H1 (cell line): ENCODE data around the gene KMT5C. TPM values are rescaled to one million over a fixed set of nuclear protein-coding genes. Genes with fewer than 3 reads are reported as not detected.

Source experiments
- CTCF ChIA-PET: fragments of 300-600 bp; sonication (Branson Sonifier 250); formaldehyde crosslinking; loops from one replicate; lab custom pipeline; 2021; ENCODE audit not compliant: partially characterized antibody; lab: Charles Lee
- POLR2A ChIA-PET: fragments of 300-600 bp; sonication (Branson Sonifier 250); formaldehyde crosslinking; loops from one replicate; lab custom pipeline; 2021; ENCODE audit warnings: inconsistent platforms; ENCODE audit not compliant: partially characterized antibody; lab: Charles Lee
- DNase-seq, 2 experiments: peaks; one replicate each; pipeline versions ENCODE4 v3.0.0 to v3.0.0-alpha.2; 2010 to 2022; ENCODE audit warnings: low spot score in 2 of 2, low read depth in 1 of 2, mixed read lengths in 1 of 2
- FAIRE-seq: peaks from 2 replicates; lab custom pipeline; 2011; peaks lifted over from hg19 to GRCh38; lab: Jason Lieb, UNC
- H2AFZ ChIP-seq: 2 replicates; pipeline ENCODE4 v1.8.1; 2012; ENCODE audit warnings: low read length, inconsistent platforms
- H2AK5ac ChIP-seq: 2 replicates; pipeline ENCODE4 v1.6.1; 2013; ENCODE audit warnings: low read depth, low read length
- H2BK120ac ChIP-seq: replicated peaks from 2 replicates; pipeline ENCODE3; 2013; ENCODE audit warnings: low read depth, low read length, inconsistent platforms
- H2BK12ac ChIP-seq: 2 replicates; pipeline ENCODE4 v1.6.1; 2013; ENCODE audit warnings: low read depth, low read length
- H2BK15ac ChIP-seq: 2 replicates; pipeline ENCODE4 v1.6.1; 2013; ENCODE audit warnings: low read length
- H2BK20ac ChIP-seq: 2 replicates; pipeline ENCODE4 v1.6.1; 2013; ENCODE audit warnings: low read length
- H2BK5ac ChIP-seq: 2 replicates; pipeline ENCODE4 v1.6.1; 2013; ENCODE audit warnings: low read depth, low read length
- H3K14ac ChIP-seq: 2 replicates; pipeline ENCODE4 v1.6.1; 2013; ENCODE audit warnings: inconsistent platforms; ENCODE audit not compliant: insufficient read length
- H3K18ac ChIP-seq: 2 replicates; pipeline ENCODE4 v1.6.1; 2013; ENCODE audit warnings: low read length; ENCODE audit errors: extremely low read depth
- H3K23ac ChIP-seq: 2 replicates; pipeline ENCODE4 v1.6.1; 2013; ENCODE audit warnings: inconsistent platforms; ENCODE audit not compliant: insufficient read length
- H3K23me2 ChIP-seq: 2 replicates; pipeline ENCODE4 v1.6.1; 2013; ENCODE audit warnings: low read depth, low read length
- H3K27ac ChIP-seq: 2 replicates; pipeline ENCODE4 v1.6.1; 2011; ENCODE audit warnings: low read depth, low read length, inconsistent platforms
- H3K27me3 ChIP-seq, 4 experiments: replicated peaks in 1 of 4; 1 replicate in 1 of 4; 2 replicates in 3 of 4; pipeline versions ENCODE4 v1.6.1 to v1.8.1; 2011 to 2013; ENCODE audit warnings: low read length in 3 of 4, mild to moderate bottlenecking in 3 of 4, inconsistent platforms in 2 of 4, mixed read lengths in 2 of 4, moderate library complexity in 1 of 4; ENCODE audit not compliant: control insufficient read depth in 3 of 4, insufficient read depth in 3 of 4; ENCODE audit errors: extremely low read depth in 1 of 4
- H3K36me3 ChIP-seq, 4 experiments: 2 replicates each; pipeline versions ENCODE4 v1.6.1 to v1.8.1; 2011 to 2013; ENCODE audit warnings: mild to moderate bottlenecking in 4 of 4, low read length in 3 of 4, moderate library complexity in 2 of 4, control low read depth in 1 of 4, inconsistent platforms in 1 of 4; ENCODE audit not compliant: insufficient read depth in 4 of 4, control insufficient read depth in 2 of 4
- H3K4ac ChIP-seq: replicated peaks from 2 replicates; pipeline ENCODE3; 2013; ENCODE audit warnings: low read length, low read depth, mixed read lengths, inconsistent platforms; ENCODE audit not compliant: insufficient read length
- H3K4me1 ChIP-seq, 4 experiments: replicated peaks in 1 of 4; 1 replicate in 1 of 4; 2 replicates in 3 of 4; pipeline versions ENCODE4 v1.6.1 to v1.8.1; 2011 to 2013; ENCODE audit warnings: low read length in 3 of 4, inconsistent platforms in 2 of 4, mixed read lengths in 1 of 4; ENCODE audit not compliant: insufficient read depth in 4 of 4, control insufficient read depth in 3 of 4
- H3K4me2 ChIP-seq, 2 experiments: 2 replicates each; pipeline versions ENCODE4 v1.6.1 to v1.8.1; 2011 to 2013; ENCODE audit warnings: low read depth in 2 of 2, low read length in 2 of 2, control low read depth in 1 of 2, inconsistent platforms in 1 of 2, mild to moderate bottlenecking in 1 of 2; ENCODE audit not compliant: insufficient read depth in 1 of 2
- H3K4me3 ChIP-seq, 4 experiments: fragments of 200-600, 300-600 bp in 1 of 4; sonication (generic), shearing (Covaris generic), sonication (Bioruptor Twin) in 1 of 4; 2 replicates each; pipeline versions ENCODE4 v1.5.1 to v1.8.1; 2011 to 2016; ENCODE audit warnings: low read length in 4 of 4, low read depth in 3 of 4, control low read depth in 2 of 4, inconsistent platforms in 2 of 4, mild to moderate bottlenecking in 2 of 4, mixed read lengths in 1 of 4, moderate library complexity in 1 of 4; ENCODE audit not compliant: insufficient read depth in 2 of 4; ENCODE audit errors: extremely low read depth in 1 of 4
- H3K56ac ChIP-seq: replicated peaks from 2 replicates; pipeline ENCODE3; 2013; ENCODE audit warnings: low read depth, mild to moderate bottlenecking, mixed read lengths, low read length, inconsistent platforms; ENCODE audit not compliant: insufficient read length
- H3K79me1 ChIP-seq: 2 replicates; pipeline ENCODE4 v1.6.1; 2013; ENCODE audit warnings: low read depth, low read length, control low read depth
- H3K79me2 ChIP-seq, 2 experiments: 2 replicates each; pipeline versions ENCODE4 v1.6.1 to v1.8.1; 2012 to 2013; ENCODE audit warnings: low read length in 2 of 2, mild to moderate bottlenecking in 2 of 2, inconsistent platforms in 1 of 2; ENCODE audit not compliant: insufficient read depth in 2 of 2, control insufficient read depth in 1 of 2
- H3K9ac ChIP-seq, 4 experiments: replicated peaks in 1 of 4; 1 replicate in 1 of 4; 2 replicates in 3 of 4; pipeline versions ENCODE4 v1.6.1 to v1.8.1; 2011 to 2013; ENCODE audit warnings: low read depth in 3 of 4, low read length in 3 of 4, control low read depth in 2 of 4, mild to moderate bottlenecking in 2 of 4, moderate library complexity in 2 of 4, inconsistent platforms in 1 of 4; ENCODE audit errors: extremely low read depth in 1 of 4
- H3K9me3 ChIP-seq, 2 experiments: 2 replicates each; pipeline versions ENCODE4 v1.6.1 to v1.8.1; 2012 to 2013; ENCODE audit warnings: mild to moderate bottlenecking in 2 of 2, moderate library complexity in 2 of 2, control low read depth in 1 of 2, inconsistent platforms in 1 of 2, low read depth in 1 of 2, low read length in 1 of 2, mixed read lengths in 1 of 2; ENCODE audit not compliant: insufficient read depth in 2 of 2
- H4K20me1 ChIP-seq, 2 experiments: replicated peaks in 1 of 2; 2 replicates each; pipeline versions ENCODE3 to v1.8.1; 2011 to 2013; ENCODE audit warnings: inconsistent platforms in 2 of 2, low read length in 2 of 2, mild to moderate bottlenecking in 1 of 2; ENCODE audit not compliant: insufficient read depth in 2 of 2, control insufficient read depth in 1 of 2
- H4K5ac ChIP-seq: 2 replicates; pipeline ENCODE4 v1.6.1; 2013; ENCODE audit warnings: low read length, low read depth, mixed read lengths, inconsistent platforms; ENCODE audit not compliant: insufficient read length
- H4K8ac ChIP-seq: 2 replicates; pipeline ENCODE4 v1.8.0; 2013; ENCODE audit warnings: mild to moderate bottlenecking, moderate library complexity, low read length, inconsistent platforms; ENCODE audit not compliant: insufficient read depth; ENCODE audit errors: extremely low read depth
- H4K91ac ChIP-seq: replicated peaks from 2 replicates; pipeline ENCODE3; 2013; ENCODE audit warnings: low read length, mixed read lengths, inconsistent platforms; ENCODE audit not compliant: insufficient read length
- BRCA1 ChIP-seq: IDR thresholded peaks from 2 replicates; pipeline ENCODE4 v1.6.1; 2012; ENCODE audit warnings: low read depth, low read length, improper control_type of control experiment
- CTBP2 ChIP-seq: IDR thresholded peaks from 2 replicates; pipeline ENCODE4 v1.7.0; 2011; ENCODE audit warnings: borderline replicate concordance, mild to moderate bottlenecking, moderate library complexity, mixed read lengths, low read length; ENCODE audit not compliant: insufficient read depth, insufficient read length
- GTF2F1 ChIP-seq: IDR thresholded peaks from 2 replicates; pipeline ENCODE4 v1.6.1; 2012; ENCODE audit warnings: low read depth, low read length, improper control_type of control experiment, borderline replicate concordance
- HDAC2 ChIP-seq, 2 experiments: fragments of 300-600 bp in 1 of 2; sonication (generic) in 1 of 2; IDR thresholded peaks; 2 replicates each; pipeline ENCODE4 v1.6.1; 2011 to 2012; ENCODE audit warnings: low read depth in 2 of 2, low read length in 2 of 2, mild to moderate bottlenecking in 2 of 2, moderate library complexity in 2 of 2, borderline replicate concordance in 1 of 2, inconsistent platforms in 1 of 2
- KDM5A ChIP-seq: fragments of 200-600 bp; IDR thresholded peaks from 2 replicates; pipeline ENCODE4 v1.7.1; 2012; ENCODE audit warnings: mild to moderate bottlenecking, low read length, inconsistent platforms, mixed read lengths
- POLR2AphosphoS5 ChIP-seq: IDR thresholded peaks from 2 replicates; pipeline ENCODE4 v1.6.1; 2011; ENCODE audit warnings: low read depth, low read length
- RAD21 ChIP-seq, 2 experiments: IDR thresholded peaks in 1 of 2; conservative IDR thresholded peaks in 1 of 2; 2 replicates each; pipeline ENCODE4 v1.6.1; 2011; ENCODE audit warnings: low read depth in 2 of 2, low read length in 2 of 2, improper control_type of control experiment in 1 of 2, inconsistent platforms in 1 of 2, mild to moderate bottlenecking in 1 of 2, moderate library complexity in 1 of 2
- RXRA ChIP-seq: IDR thresholded peaks from 2 replicates; pipeline ENCODE4 v1.6.1; 2011; ENCODE audit warnings: low read depth, mild to moderate bottlenecking, low read length, moderate library complexity; ENCODE audit not compliant: insufficient read depth
- TAF1 ChIP-seq: IDR thresholded peaks from 2 replicates; pipeline ENCODE4 v1.6.1; 2011; ENCODE audit warnings: mild to moderate bottlenecking, low read depth, low read length
- TBP ChIP-seq: IDR thresholded peaks from 2 replicates; pipeline ENCODE4 v1.6.1; 2011; ENCODE audit warnings: low read depth, low read length, improper control_type of control experiment
- WGBS, 2 experiments: shearing (Covaris generic) in 1 of 2; methylation state at CpG; one replicate each; pipeline versions ENCODE4 v1.1.6 to v1.1.7; 2013 to 2015; ENCODE audit warnings: low lambda C conversion rate in 2 of 2, mixed read lengths in 2 of 2, inconsistent platforms in 1 of 2, low coverage in 1 of 2, missing lambda C conversion rate in 1 of 2; ENCODE audit not compliant: insufficient replicate concordance in 2 of 2, insufficient coverage in 1 of 2, insufficient read length in 1 of 2; ENCODE audit errors: extremely low coverage in 1 of 2, missing lambda C conversion rate in 1 of 2; 5-methylcytosine and 5-hydroxymethylcytosine counted together
- polyA plus RNA-seq, 7 experiments: library from polyadenylated mRNA; depleted of rRNA in 3 of 7; stranded (reverse) in 5 of 7; unstranded in 2 of 7; fragments of >200 nt in 5 of 7; fragments of 200-250 nt in 2 of 7; gene quantifications; 1 replicate in 5 of 7; 2 replicates in 1 of 7; 4 replicates in 1 of 7; pipeline versions ENCODE4 v1.2.1 to v1.2.3, GENCODE V29; 2011 to 2013; ENCODE audit warnings: missing spikeins in 2 of 7, mixed read lengths in 2 of 7
- total RNA-seq: library from RNA; stranded (reverse); fragmentation: NEBNext Ultra II Directional; extraction: Animal tissue kit (Norgen Biotek cat#: 25700); gene quantifications from 2 replicates; pipeline ENCODE4 v1.2.1, GENCODE V29; 2021

Gene KMT5C
- total and polyA plus RNA-seq, 2 of the 8 experiments (the other 6 are each of a cell fraction or from before 2014, with no cell fraction given), result 24.9 to 31.5 TPM

- H3K4me1 ChIP-seq, result peaks cover 0 to 32% (median 23%) of the 10 kb centered on the region in 4 experiments; a peak in 6 of 7 replicates
- no peak overlapping the region for H3K14ac ChIP-seq
- no peaks in the 10 kb centered on the region for H3K23me2 ChIP-seq
- no peak overlapping the region for H4K8ac ChIP-seq
- H3K27ac ChIP-seq, result no peak overlapping the region
- H2BK15ac ChIP-seq, result no peak overlapping the region
- peaks cover 11 to 20% (median 15%) of the 10 kb centered on the region in 4 experiments; a peak in 7 of 8 replicates for H3K36me3 ChIP-seq
- no peak overlapping the region for H2AK5ac ChIP-seq
- H3K4ac ChIP-seq, result no peak overlapping the region
- H2BK12ac ChIP-seq, result no peak overlapping the region
- no peak overlapping the region for H2BK5ac ChIP-seq
- no peak overlapping the region for H3K23ac ChIP-seq
- no peak overlapping the region for H4K5ac ChIP-seq
- H3K18ac ChIP-seq, result no peak overlapping the region
- H3K9me3 ChIP-seq, result no peaks in the 10 kb centered on the region
- no peaks in the 10 kb centered on the region for H3K27me3 ChIP-seq
- peaks cover 14% of the 10 kb centered on the region for H3K79me1 ChIP-seq
- 28% methylated on average over 15 of the region's 18 CpGs; no CpG with 5 or more reads in 1 of the 2 experiments for WGBS, 2 experiments
- no peak overlapping the region for H3K9ac ChIP-seq
- no peak overlapping the region for H4K91ac ChIP-seq
- CTCF ChIA-PET, result interaction anchor here (0.9 to 2.5 kb wide), 7 partner anchors 9 to 240 kb away, joined by 3 to 6 read pairs (median 4); partner anchors contain the start of gene TMEM238
- peaks cover 10 to 25% of the 10 kb centered on the region in 2 experiments for H4K20me1 ChIP-seq
- peak overlapping the region; percentile 10 for H2BK120ac ChIP-seq
- DNase-seq, result no peak
- H3K4me2 ChIP-seq, result peak overlapping the region; percentile 36 to 38
- no peak for FAIRE-seq
- peaks cover 0 to 5% of the 10 kb centered on the region in 2 experiments; a peak in 1 of 4 replicates for H3K79me2 ChIP-seq
- H3K4me3 ChIP-seq, result peak overlapping the region in 1 of 4 experiments; percentile 14; a peak in 2 of 8 replicates
- no peak overlapping the region for H2BK20ac ChIP-seq
- POLR2A ChIA-PET, result interaction anchor here (0.5 to 26.7 kb wide), 15 partner anchors 10 to 1507 kb away, joined by 3 to 874 read pairs (median 3); partner anchors contain the start of genes GARIN5B, IL11, KMT5C and TMEM190
- no peak overlapping the region for H2AFZ ChIP-seq
- no peak overlapping the region for H3K56ac ChIP-seq
- TF ChIP-seq BRCA1 (no peak), TAF1 (0 out of 2 replicates have a peak, but pooled peaks have one; percentile 8), TBP (no peak), GTF2F1 (no peak), RAD21 (IDR thresholded peaks at IDR 0.05 in 1 of 2, conservative IDR thresholded peaks at IDR 0.05 in 1 of 2; ENCODE audit: low read depth in 2 of 2, low read length in 2 of 2) (no peak), HDAC2 (IDR thresholded peaks at IDR 0.05; ENCODE audit: borderline replicate concordance in 1 of 2, low read depth in 2 of 2, low read length in 2 of 2) (no peak), KDM5A (no peak), POLR2AphosphoS5 (0 out of 2 replicates have a peak, but pooled peaks have one; percentile 36), CTBP2 (no peak), RXRA (no peak)
These were observed 53.4 kb downstream of the KMT5C start for GRCh38 chr19:55392820-55393761.
